Measurements from ENCODE around the gene AFF1. TPM values are rescaled to one million over a fixed set of nuclear protein-coding genes. Genes with fewer than 3 reads are reported as not detected.
A peak's percentile ranks its signal among the peaks of the same experiment; 100 is the strongest.

The AFF1 gene
- total and polyA plus RNA-seq, 4 donors = 7.2 to 42.8 (median 21.5) TPM

GRCh38 chr4:87105101-87105845 lies 170.5 kb downstream of the AFF1 start:
- DNase-seq (ENCODE audit: low spot score) = no peak
- Histone ChIP-seq H3K4me1 (ENCODE audit: control insufficient read depth in 4 of 4, insufficient read depth in 4 of 4, low read length in 3 of 4) (peaks cover 0 to 15% (median 12%) of the 10 kb centered on the region in 4 donors), H3K9me3 (ENCODE audit: control insufficient read depth in 4 of 4, low read length in 3 of 4) (no peaks in the 10 kb centered on the region), H3K9ac (ENCODE audit: low read depth in 1 of 2, low read length in 2 of 2) (no peak overlapping the region), H3K27ac (ENCODE audit: low read depth in 1 of 2, low read length in 2 of 2) (no peak overlapping the region), H3K36me3 (ENCODE audit: control insufficient read depth in 4 of 4, insufficient read depth in 3 of 4, low read depth in 1 of 4, low read length in 3 of 4) (peaks cover 0 to 24% (median 17%) of the 10 kb centered on the region in 4 donors), H3K4me3 (ENCODE audit: low read depth in 1 of 3, low read length in 3 of 3) (no peak overlapping the region), H3K27me3 (ENCODE audit: control insufficient read depth in 4 of 4, insufficient read depth in 4 of 4, low read length in 3 of 4) (no peaks in the 10 kb centered on the region)
- peak; percentile 51 for TF ChIP-seq HNF4G (IDR thresholded peaks at IDR 0.05)
- TF ChIP-seq JUND (IDR thresholded peaks at IDR 0.05) = peak in 1 of 2 donors; percentile 26
- TF ChIP-seq TAF1 (conservative IDR thresholded peaks at IDR 0.05) = no peak
- peak; percentile 29 for TF ChIP-seq SP1 (IDR thresholded peaks at IDR 0.05)
- TF ChIP-seq HNF4A (conservative IDR thresholded peaks at IDR 0.05) = peak; percentile 83 to 85
- TF ChIP-seq ATF3 (IDR thresholded peaks at IDR 0.05) = no peak
- 48% methylated on average over 5 of the region's 5 CpGs for WGBS

GRCh38 chr4:87108142-87108546 lies 173.3 kb downstream of the AFF1 start:
- Histone ChIP-seq H3K36me3 (ENCODE audit: control insufficient read depth in 4 of 4, insufficient read depth in 3 of 4, low read depth in 1 of 4, low read length in 3 of 4) (peaks cover 0 to 36% (median 17%) of the 10 kb centered on the region in 4 donors), H3K9ac (ENCODE audit: low read depth in 1 of 2, low read length in 2 of 2) (no peak overlapping the region), H3K4me3 (ENCODE audit: low read depth in 1 of 3, low read length in 3 of 3) (no peak overlapping the region), H3K9me3 (ENCODE audit: control insufficient read depth in 4 of 4, low read length in 3 of 4) (no peaks in the 10 kb centered on the region), H3K27ac (ENCODE audit: low read depth in 1 of 2, low read length in 2 of 2) (no peak overlapping the region), H3K27me3 (ENCODE audit: control insufficient read depth in 4 of 4, insufficient read depth in 4 of 4, low read length in 3 of 4) (no peaks in the 10 kb centered on the region), H3K4me1 (ENCODE audit: control insufficient read depth in 4 of 4, insufficient read depth in 4 of 4, low read length in 3 of 4) (peaks cover 0 to 15% (median 12%) of the 10 kb centered on the region in 4 donors)
- no peak for DNase-seq (ENCODE audit: low spot score)
- TF ChIP-seq SP1 (IDR thresholded peaks at IDR 0.05) = no peak
- no peak for TF ChIP-seq REST (IDR thresholded peaks at IDR 0.05)
- no peak for TF ChIP-seq FOXA2 (IDR thresholded peaks at IDR 0.05)
- no peak for TF ChIP-seq ZBTB33 (IDR thresholded peaks at IDR 0.05)
- no peak for TF ChIP-seq ATF3 (IDR thresholded peaks at IDR 0.05)
- no peak for TF ChIP-seq GABPA (IDR thresholded peaks at IDR 0.05 in 1 of 2, conservative IDR thresholded peaks at IDR 0.05 in 1 of 2)
- no peak for TF ChIP-seq MAX (IDR thresholded peaks at IDR 0.05)
- no peak for TF ChIP-seq CTCF (IDR thresholded peaks at IDR 0.05; ENCODE audit: low read depth, low read length, missing input control)
- no peak for TF ChIP-seq RAD21 (IDR thresholded peaks at IDR 0.05)
- TF ChIP-seq HNF4G (IDR thresholded peaks at IDR 0.05) = no peak
- no peak for TF ChIP-seq RXRA (IDR thresholded peaks at IDR 0.05)
- no peak for TF ChIP-seq TAF1 (conservative IDR thresholded peaks at IDR 0.05)
- no peak for TF ChIP-seq HNF4A (conservative IDR thresholded peaks at IDR 0.05)
- TF ChIP-seq NR2F2 (IDR thresholded peaks at IDR 0.05) = no peak
- no peak for TF ChIP-seq JUND (IDR thresholded peaks at IDR 0.05)
- no peak for TF ChIP-seq FOXA1 (IDR thresholded peaks at IDR 0.05)
- 86% methylated on average over 5 of the region's 5 CpGs for WGBS

Data from liver (tissue), 9 donors.